Heart left ventricle (tissue), 16 donors: ENCODE results near the gene PBX3. TPM values are rescaled to one million over a fixed set of nuclear protein-coding genes. Genes with fewer than 3 reads are reported as not detected.

Experiments used
- ATAC-seq, 4 donors: fragments of 200-7000 bp; cut with Tn5 transposase; one replicate each; pipeline ENCODE4 v1.9.1; 2020 to 2022; ENCODE audit warnings: moderate library complexity in 4 of 4, mild to moderate bottlenecking in 3 of 4, moderate number of reproducible peaks in 1 of 4
- DNase-seq, 5 donors: peaks; one replicate each; pipeline ENCODE4 v3.0.0-alpha.2; 2020
- H3K27ac ChIP-seq, 12 donors: fragments of 200-600 bp; sonication (generic) in 4 of 12; one replicate each; pipeline versions ENCODE4 v1.5.0 to v1.8.0; 2016 to 2022; ENCODE audit warnings: mild to moderate bottlenecking in 2 of 12
- H3K27me3 ChIP-seq, 9 donors: fragments of 200-600 bp; sonication (generic) in 2 of 9; one replicate each; pipeline versions ENCODE4 v1.5.1 to v1.8.0; 2016 to 2022; ENCODE audit warnings: mild to moderate bottlenecking in 3 of 9
- H3K36me3 ChIP-seq, 9 donors: fragments of 200-600 bp; sonication (generic) in 2 of 9; one replicate each; pipeline versions ENCODE4 v1.5.0 to v1.8.0; 2018 to 2022; ENCODE audit warnings: mild to moderate bottlenecking in 2 of 9
- H3K4me1 ChIP-seq, 12 donors: fragments of 200-600 bp; sonication (generic) in 4 of 12; one replicate each; pipeline versions ENCODE4 v1.5.0 to v1.8.0; 2016 to 2022; ENCODE audit warnings: mild to moderate bottlenecking in 3 of 12
- H3K4me3 ChIP-seq, 12 donors: fragments of 200-600 bp; sonication (generic) in 4 of 12; one replicate each; pipeline versions ENCODE4 v1.5.0 to v1.8.0; 2017 to 2022; ENCODE audit warnings: mild to moderate bottlenecking in 9 of 12, moderate library complexity in 4 of 12
- H3K9me3 ChIP-seq, 12 donors: fragments of 200-600 bp; sonication (generic) in 4 of 12; one replicate each; pipeline versions ENCODE4 v1.5.0 to v1.8.0; 2016 to 2022; ENCODE audit warnings: mild to moderate bottlenecking in 1 of 12
- POLR2A ChIP-seq, 2 donors: fragments of 450-650 bp; IDR thresholded peaks; one replicate each; pipeline ENCODE4 v1.6.1; 2017; ENCODE audit warnings: antibody characterized with exemption in 2 of 2, mild to moderate bottlenecking in 2 of 2, moderate library complexity in 2 of 2
- WGBS, 4 donors: extraction: QIAGEN DNeasy Blood & Tissue Kit in 2 of 4; methylation state at CpG; one replicate each; pipeline versions ENCODE4 v1.1.5 to v1.1.7; 2013 to 2018; 5-methylcytosine and 5-hydroxymethylcytosine counted together
- intact Hi-C, 10 donors: fragments of 100-400 bp; cut with DNase I; formaldehyde crosslinking; loops; one replicate each; pipeline versions ENCODE4 v1.11.1 to v1.14.2; 2022
- polyA plus RNA-seq, 2 donors: library from polyadenylated mRNA; stranded (reverse); fragments of 200-250 nt; gene quantifications; one replicate each; pipeline ENCODE4 v1.2.3, GENCODE V29; 2013
- total RNA-seq, 9 donors: library from RNA; depleted of rRNA in 2 of 9; stranded (reverse); fragments of >200 nt in 2 of 9; fragmentation: NEBNext Ultra II Directional in 3 of 9; extraction: Animal tissue kit (Norgen Biotek cat#: 25700) in 3 of 9; gene quantifications; one replicate each; pipeline versions ENCODE4 v1.1.0 to v1.2.4, GENCODE V29; 2016 to 2023
- TF ChIP-seq, protein P1 (sequence below), 12 donors: fragments of 200-600 bp; sonication (generic) in 4 of 12; IDR thresholded peaks; one replicate each; pipeline versions ENCODE4 v1.5.0 to v1.8.0; 2018 to 2022; ENCODE audit warnings: antibody characterized with exemption in 12 of 12, mild to moderate bottlenecking in 5 of 12
- donor health status: ischemic (EF 13 %, LVEDD 7.1; RV severe dilation, severe dysfunction).
- donor health status: healthy with polysubstance abuse.
- donor health status: DM: no; HTN: yes; CAD: no.
- donor health status: DM: no; HTN: no; CAD: no.
- donor health status: ischemic (EF 25% LVEDD 6.9; RV normal size, moderate dysfunction).
- donor health status: ischemic (EF 25% LVEDD 5.7; RV mildly dilated, moderate dysfunction).
- donor health status: healthy.
- donor health status: DM: yes; HTN: yes; CAD: no.
- donor health status: ischemic (EF 35%, LVEDD 5.7; RV mildly dilated, moderate dysfunction).
- donor health status: nonischemic (EF 11% LVEDD 7.7; RV severe dilation, severe dysfunction).
- donor health status: DM: yes; HTN: yes; CAD: no.
- donor health status: PGD.
- donor health status: ischemic (EF 29% LVEDD 5.4; RV normal size, mild dysfunction).
- donor health status: nonischemic (EF 23%, LVEDD 6.1; RV moderate dilation, normal function).

The PBX3 gene
- total and polyA plus RNA-seq, 11 donors, result 14.8 to 76.1 (median 53.4) TPM

GRCh38 chr9:125707472-125707804, 39.7 kb upstream of the PBX3 start:
- peaks cover 0 to 28% (median 20%) of the 10 kb centered on the region in 12 donors for H3K4me1 ChIP-seq
- WGBS, 4 donors, result 30 to 33% (median 31%) methylated on average over 4 of the region's 4 CpGs
- no peak for DNase-seq
- no peaks in the 10 kb centered on the region for H3K27me3 ChIP-seq
- H3K9me3 ChIP-seq, result no peaks in the 10 kb centered on the region
- intact Hi-C loops, result loop anchor here in 4 of 10 donors (2.0 to 5.0 kb wide), 2 partner anchors 39 to 40 kb away; partner anchors contain the start of gene PBX3 (in 4 of the 4)
- peak overlapping the region in 11 of 12 donors; percentile 68 to 100 (median 97) for H3K4me3 ChIP-seq
- TF ChIP-seq POLR2A (IDR thresholded peaks at IDR 0.05), result no peak
- TF ChIP-seq, protein P1, sequence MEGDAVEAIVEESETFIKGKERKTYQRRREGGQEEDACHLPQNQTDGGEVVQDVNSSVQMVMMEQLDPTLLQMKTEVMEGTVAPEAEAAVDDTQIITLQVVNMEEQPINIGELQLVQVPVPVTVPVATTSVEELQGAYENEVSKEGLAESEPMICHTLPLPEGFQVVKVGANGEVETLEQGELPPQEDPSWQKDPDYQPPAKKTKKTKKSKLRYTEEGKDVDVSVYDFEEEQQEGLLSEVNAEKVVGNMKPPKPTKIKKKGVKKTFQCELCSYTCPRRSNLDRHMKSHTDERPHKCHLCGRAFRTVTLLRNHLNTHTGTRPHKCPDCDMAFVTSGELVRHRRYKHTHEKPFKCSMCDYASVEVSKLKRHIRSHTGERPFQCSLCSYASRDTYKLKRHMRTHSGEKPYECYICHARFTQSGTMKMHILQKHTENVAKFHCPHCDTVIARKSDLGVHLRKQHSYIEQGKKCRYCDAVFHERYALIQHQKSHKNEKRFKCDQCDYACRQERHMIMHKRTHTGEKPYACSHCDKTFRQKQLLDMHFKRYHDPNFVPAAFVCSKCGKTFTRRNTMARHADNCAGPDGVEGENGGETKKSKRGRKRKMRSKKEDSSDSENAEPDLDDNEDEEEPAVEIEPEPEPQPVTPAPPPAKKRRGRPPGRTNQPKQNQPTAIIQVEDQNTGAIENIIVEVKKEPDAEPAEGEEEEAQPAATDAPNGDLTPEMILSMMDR (IDR thresholded peaks at IDR 0.05), result no peak
- peak in 1 of 4 donors; percentile 2 for ATAC-seq
- H3K27ac ChIP-seq, result peak overlapping the region in 11 of 12 donors; percentile 35 to 88 (median 80)
- no peaks in the 10 kb centered on the region for H3K36me3 ChIP-seq

DNA sequence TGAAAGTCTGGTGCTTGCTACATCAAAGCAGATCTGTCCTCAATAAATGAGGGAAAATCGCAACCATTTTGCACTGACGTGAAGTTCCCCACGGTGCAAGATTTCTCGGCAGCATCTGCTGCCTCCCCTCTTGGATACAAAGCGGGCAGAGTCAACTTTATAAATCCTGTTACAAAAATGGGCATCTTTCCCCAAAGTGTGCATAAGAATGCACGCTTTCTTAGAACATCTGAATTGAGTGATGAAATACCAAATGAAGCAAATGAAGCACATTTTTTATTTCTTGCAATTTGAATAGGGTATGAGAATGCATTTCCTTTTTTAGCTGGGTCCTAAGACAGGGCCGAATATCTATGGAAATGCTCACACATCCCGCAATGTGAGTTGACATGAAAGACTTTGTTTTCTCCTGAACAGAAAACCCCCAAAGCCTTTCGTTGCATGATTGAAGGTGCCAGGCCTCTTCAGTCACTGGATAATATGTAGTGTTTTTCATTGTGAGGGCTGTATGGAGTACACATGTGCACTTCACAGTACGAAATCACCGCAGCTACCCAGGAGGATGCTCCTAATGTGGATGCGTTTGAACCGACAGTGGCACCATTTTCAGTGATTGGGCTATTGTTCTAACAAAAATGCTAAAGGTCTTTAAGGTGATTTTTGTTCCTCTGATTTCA, 20.6 kb upstream of the PBX3 start:
- 84 to 86% (median 85%) methylated on average over 13 of the region's 13 CpGs for WGBS, 4 donors
- intact Hi-C loops, result no loop called here
- TF ChIP-seq POLR2A (IDR thresholded peaks at IDR 0.05), result no peak
- TF ChIP-seq, protein P1 (IDR thresholded peaks at IDR 0.05), result no peak

GRCh38 chr9:125730168-125730567, 17.0 kb upstream of the PBX3 start:
- TF ChIP-seq, protein P1 (IDR thresholded peaks at IDR 0.05), result no peak
- TF ChIP-seq POLR2A (IDR thresholded peaks at IDR 0.05), result no peak
- DNase-seq, result no peak
- WGBS, 4 donors, result 86 to 88% (median 88%) methylated on average over 2 of the region's 2 CpGs

More for the DNA sequence above, 20.6 kb upstream of the PBX3 start:
- Histone ChIP-seq H3K27me3 (no peaks in the 10 kb centered on the region), H3K36me3 (no peaks in the 10 kb centered on the region), H3K4me3 (no peak overlapping the region), H3K9me3 (no peaks in the 10 kb centered on the region), H3K4me1 (no peaks in the 10 kb centered on the region), H3K27ac (no peak overlapping the region)
- ATAC-seq (no peak), DNase-seq (no peak)

GRCh38 chr9:125732562-125732961, 14.6 kb upstream of the PBX3 start:
- Histone ChIP-seq H3K27ac (no peak overlapping the region), H3K4me1 (no peaks in the 10 kb centered on the region), H3K9me3 (no peaks in the 10 kb centered on the region), H3K36me3 (no peaks in the 10 kb centered on the region), H3K27me3 (no peaks in the 10 kb centered on the region), H3K4me3 (no peak overlapping the region)
- TF ChIP-seq POLR2A (IDR thresholded peaks at IDR 0.05), result no peak
- TF ChIP-seq, protein P1 (IDR thresholded peaks at IDR 0.05), result no peak
- ATAC-seq (no peak), DNase-seq (no peak)
- intact Hi-C loops, result no loop called here
- WGBS, 4 donors, result 92 to 100% (median 96%) methylated on average over 2 of the region's 2 CpGs

More at GRCh38 chr9:125730168-125730567, 17.0 kb upstream of the PBX3 start:
- Histone ChIP-seq H3K27me3 (no peaks in the 10 kb centered on the region), H3K9me3 (no peaks in the 10 kb centered on the region), H3K36me3 (no peaks in the 10 kb centered on the region), H3K4me1 (no peaks in the 10 kb centered on the region), H3K4me3 (no peak overlapping the region), H3K27ac (no peak overlapping the region)
- ATAC-seq, result no peak
- intact Hi-C loops, result no loop called here
